Measurements from ENCODE around the gene CXCR2.
"Not testable (repeated sequence)": the region's sequence is repeated elsewhere in the genome, so short reads cannot be mapped to it uniquely, and the experiment has no call there.

- TF ChIP-seq, protein P1, sequence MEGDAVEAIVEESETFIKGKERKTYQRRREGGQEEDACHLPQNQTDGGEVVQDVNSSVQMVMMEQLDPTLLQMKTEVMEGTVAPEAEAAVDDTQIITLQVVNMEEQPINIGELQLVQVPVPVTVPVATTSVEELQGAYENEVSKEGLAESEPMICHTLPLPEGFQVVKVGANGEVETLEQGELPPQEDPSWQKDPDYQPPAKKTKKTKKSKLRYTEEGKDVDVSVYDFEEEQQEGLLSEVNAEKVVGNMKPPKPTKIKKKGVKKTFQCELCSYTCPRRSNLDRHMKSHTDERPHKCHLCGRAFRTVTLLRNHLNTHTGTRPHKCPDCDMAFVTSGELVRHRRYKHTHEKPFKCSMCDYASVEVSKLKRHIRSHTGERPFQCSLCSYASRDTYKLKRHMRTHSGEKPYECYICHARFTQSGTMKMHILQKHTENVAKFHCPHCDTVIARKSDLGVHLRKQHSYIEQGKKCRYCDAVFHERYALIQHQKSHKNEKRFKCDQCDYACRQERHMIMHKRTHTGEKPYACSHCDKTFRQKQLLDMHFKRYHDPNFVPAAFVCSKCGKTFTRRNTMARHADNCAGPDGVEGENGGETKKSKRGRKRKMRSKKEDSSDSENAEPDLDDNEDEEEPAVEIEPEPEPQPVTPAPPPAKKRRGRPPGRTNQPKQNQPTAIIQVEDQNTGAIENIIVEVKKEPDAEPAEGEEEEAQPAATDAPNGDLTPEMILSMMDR (IDR thresholded peaks at IDR 0.05), result not testable (repeated sequence)
- not testable (repeated sequence) for TF ChIP-seq POLR2A (IDR thresholded peaks at IDR 0.05)
Measured at GRCh38 chr2:218121789-218122188, 4.0 kb upstream of the CXCR2 start.

All from uterus (tissue), 2 donors.